MM.1S (cell line): ENCODE data around the gene LMBR1.
"Not testable (repeated sequence)": the region's sequence is repeated elsewhere in the genome, so short reads cannot be mapped to it uniquely, and the experiment has no call there.

Experiments used
- DNase-seq: peaks from one replicate; pipeline ENCODE4 v3.0.0-alpha.2; 2015
- H2AFZ ChIP-seq: fragments of 300-600 bp; sonication (generic); 2 replicates; pipeline ENCODE4 v1.6.0; 2016; ENCODE audit warnings: antibody characterized with exemption, low read length
- H3F3A ChIP-seq: fragments of 300-600 bp; sonication (generic); 2 replicates; pipeline ENCODE4 v1.6.1; 2016; ENCODE audit warnings: mild to moderate bottlenecking, antibody characterized with exemption, low read length, moderate library complexity, mixed read lengths; ENCODE audit not compliant: insufficient read depth
- H3K27ac ChIP-seq: fragments of 300-600 bp; sonication (generic); 2 replicates; pipeline ENCODE4 v1.5.1; 2016; ENCODE audit warnings: mild to moderate bottlenecking, low read length
- H3K27me3 ChIP-seq: fragments of 300-600 bp; sonication (generic); replicated peaks from 2 replicates; pipeline ENCODE4 v1.6.0; 2016; ENCODE audit warnings: low read length; ENCODE audit not compliant: insufficient read depth
- H3K36me3 ChIP-seq: fragments of 300-600 bp; sonication (generic); replicated peaks from 2 replicates; pipeline ENCODE4 v1.6.1; 2016; ENCODE audit warnings: mild to moderate bottlenecking, low read length, mixed read lengths; ENCODE audit not compliant: insufficient read depth
- H3K4me1 ChIP-seq: fragments of 300-600 bp; sonication (generic); 2 replicates; pipeline ENCODE4 v1.6.1; 2016; ENCODE audit warnings: low read length, mixed read lengths
- H3K4me2 ChIP-seq: fragments of 300-600 bp; sonication (generic); 2 replicates; pipeline ENCODE4 v1.6.0; 2016; ENCODE audit warnings: low read depth, low read length
- H3K4me3 ChIP-seq: fragments of 300-600 bp; sonication (generic); 2 replicates; pipeline ENCODE4 v1.5.1; 2016; ENCODE audit warnings: low read length, mixed read lengths
- H3K79me2 ChIP-seq: fragments of 300-600 bp; sonication (generic); 2 replicates; pipeline ENCODE4 v1.6.1; 2016; ENCODE audit warnings: mixed run types, low read length, mixed read lengths
- H3K9ac ChIP-seq: fragments of 300-600 bp; sonication (generic); 2 replicates; pipeline ENCODE4 v1.6.1; 2016; ENCODE audit warnings: low read length, mixed read lengths
- H3K9me2 ChIP-seq: fragments of 300-600 bp; sonication (generic); replicated peaks from 2 replicates; pipeline ENCODE4 v1.6.1; 2016; ENCODE audit warnings: mild to moderate bottlenecking, low read length, mixed read lengths; ENCODE audit not compliant: insufficient read depth
- H3K9me3 ChIP-seq: fragments of 300-600 bp; sonication (generic); replicated peaks from 2 replicates; pipeline ENCODE4 v1.6.1; 2016; ENCODE audit warnings: mild to moderate bottlenecking, low read length, mixed read lengths; ENCODE audit not compliant: insufficient read depth
- H4K20me1 ChIP-seq: fragments of 300-600 bp; sonication (generic); 2 replicates; pipeline ENCODE4 v1.6.1; 2016; ENCODE audit warnings: mild to moderate bottlenecking, low read length, moderate library complexity, mixed read lengths; ENCODE audit not compliant: insufficient read depth
- CTCF ChIP-seq: fragments of 300-600 bp; sonication (generic); IDR thresholded peaks from 2 replicates; pipeline ENCODE4 v1.5.1; 2016; ENCODE audit warnings: antibody characterized with exemption, low read length, mixed read lengths
- EZH2 ChIP-seq: fragments of 300-600 bp; sonication (generic); optimal IDR thresholded peaks from 2 replicates; pipeline ENCODE3; 2017; ENCODE audit warnings: low read depth, mild to moderate bottlenecking, antibody characterized with exemption, low read length, mixed read lengths
- EZH2phosphoT487 ChIP-seq: fragments of 300-600 bp; sonication (generic); IDR thresholded peaks from 2 replicates; pipeline ENCODE4 v1.6.1; 2018; ENCODE audit warnings: antibody characterized with exemption, low read length

The LMBR1 gene

GRCh38 chr7:156920487-156921373, 27.7 kb upstream of the LMBR1 start:
- not testable (repeated sequence) for H3F3A ChIP-seq, H3K36me3 ChIP-seq, H2AFZ ChIP-seq, H3K9me2 ChIP-seq, H4K20me1 ChIP-seq, H3K4me2 ChIP-seq, H3K9ac ChIP-seq, H3K9me3 ChIP-seq, H3K27me3 ChIP-seq, H3K4me1 ChIP-seq, H3K27ac ChIP-seq, H3K79me2 ChIP-seq, H3K4me3 ChIP-seq, DNase-seq

GRCh38 chr7:156920076-156920475, 27.1 kb upstream of the LMBR1 start:
- Histone ChIP-seq H3K36me3 (no peaks in the 10 kb centered on the region), H3K9ac (no peak overlapping the region), H3K79me2 (no peaks in the 10 kb centered on the region), H3K27ac (no peak overlapping the region), H3K4me3 (no peak overlapping the region), H3K9me3 (no peaks in the 10 kb centered on the region), H3K9me2 (no peaks in the 10 kb centered on the region), H3K4me2 (no peak overlapping the region), H2AFZ (no peak overlapping the region), H3F3A (peaks cover 5% of the 10 kb centered on the region; the same call in 1 of the 2 replicates), H4K20me1 (no peaks in the 10 kb centered on the region), H3K27me3 (no peaks in the 10 kb centered on the region), H3K4me1 (peaks cover 8% of the 10 kb centered on the region)
- TF ChIP-seq EZH2phosphoT487 (no peak), CTCF (no peak), EZH2 (no peak)
- no peak for DNase-seq

GRCh38 chr7:156919132-156919713, 26.2 kb upstream of the LMBR1 start:
- no peaks in the 10 kb centered on the region for H4K20me1 ChIP-seq
- H3K79me2 ChIP-seq = no peaks in the 10 kb centered on the region
- no peak overlapping the region for H3K4me3 ChIP-seq
- no peaks in the 10 kb centered on the region for H3K9me3 ChIP-seq
- H3K36me3 ChIP-seq = no peaks in the 10 kb centered on the region
- H3K4me1 ChIP-seq = peaks cover 8% of the 10 kb centered on the region
- no peaks in the 10 kb centered on the region for H3K27me3 ChIP-seq
- DNase-seq = no peak
- TF ChIP-seq CTCF (no peak), EZH2 (no peak), EZH2phosphoT487 (no peak)
- no peaks in the 10 kb centered on the region for H3K9me2 ChIP-seq
- H3K4me2 ChIP-seq = no peak overlapping the region
- H3K27ac ChIP-seq = no peak overlapping the region
- no peak overlapping the region for H2AFZ ChIP-seq
- H3F3A ChIP-seq = peaks cover 5% of the 10 kb centered on the region; the same call in 1 of the 2 replicates
- no peak overlapping the region for H3K9ac ChIP-seq

GRCh38 chr7:156918635-156919034, 25.7 kb upstream of the LMBR1 start:
- H3K9me3 ChIP-seq = no peaks in the 10 kb centered on the region
- no peaks in the 10 kb centered on the region for H4K20me1 ChIP-seq
- no peak for TF ChIP-seq EZH2
- no peak for TF ChIP-seq EZH2phosphoT487
- no peak for TF ChIP-seq CTCF
- no peak overlapping the region for H2AFZ ChIP-seq
- H3K27me3 ChIP-seq = no peaks in the 10 kb centered on the region
- no peak for DNase-seq
- H3K27ac ChIP-seq = no peak overlapping the region
- H3K4me3 ChIP-seq = no peak overlapping the region
- no peak overlapping the region for H3K9ac ChIP-seq
- no peaks in the 10 kb centered on the region for H3K9me2 ChIP-seq
- no peaks in the 10 kb centered on the region for H3K79me2 ChIP-seq
- no peak overlapping the region for H3K4me2 ChIP-seq
- H3F3A ChIP-seq = peaks cover 5% of the 10 kb centered on the region; the same call in 1 of the 2 replicates
- H3K4me1 ChIP-seq = peaks cover 8% of the 10 kb centered on the region
- no peaks in the 10 kb centered on the region for H3K36me3 ChIP-seq

GRCh38 chr7:156909574-156910252, 16.7 kb upstream of the LMBR1 start:
- not testable (repeated sequence) for H3K27ac ChIP-seq, H4K20me1 ChIP-seq, H3K4me2 ChIP-seq, H3F3A ChIP-seq, DNase-seq, H3K4me3 ChIP-seq, H3K4me1 ChIP-seq, H2AFZ ChIP-seq, H3K9ac ChIP-seq, H3K9me3 ChIP-seq, H3K9me2 ChIP-seq, H3K36me3 ChIP-seq, H3K79me2 ChIP-seq, H3K27me3 ChIP-seq
